GM12864 (cell line): Measurements from ENCODE around the gene SLC5A4.

ENCODE experiments used
- DNase-seq: peaks from one replicate; pipeline ENCODE4 v3.0.0-alpha.2; 2011; ENCODE audit warnings: low read depth
- H3K4me3 ChIP-seq: 2 replicates; pipeline ENCODE4 v1.5.1; 2011; ENCODE audit warnings: mild to moderate bottlenecking, low read depth, low read length, control low read depth
- CTCF ChIP-seq: IDR thresholded peaks from 2 replicates; pipeline ENCODE4 v1.5.1; 2011; ENCODE audit warnings: low read depth, mild to moderate bottlenecking, moderate library complexity, low read length, control low read depth, inconsistent platforms; ENCODE audit errors: missing control alignments

SLC5A4 gene

DNA sequence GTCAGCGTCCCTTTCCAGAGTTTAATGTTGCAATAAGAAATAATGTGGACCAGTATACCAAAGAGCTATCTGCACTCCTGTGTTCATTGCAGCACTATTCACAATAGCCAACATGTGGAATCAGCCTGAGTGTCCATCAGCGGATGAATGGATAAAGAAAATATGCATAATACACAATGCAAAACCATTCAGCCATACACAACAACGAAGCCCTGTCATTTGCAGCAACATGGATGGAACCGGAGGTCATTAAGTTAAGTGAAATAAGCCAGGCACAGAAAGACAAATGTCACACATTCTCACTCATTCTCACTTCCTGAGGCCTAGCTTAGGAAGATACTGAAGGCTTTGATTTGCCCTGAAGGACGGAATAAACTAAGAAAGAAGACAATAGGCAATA lies 22.1 kb downstream of the SLC5A4 start:
- no peak for DNase-seq
- no peak overlapping the region for H3K4me3 ChIP-seq
- no peak for TF ChIP-seq CTCF

GRCh38 chr22:32232191-32232830 lies 22.8 kb downstream of the SLC5A4 start:
- no peak for DNase-seq
- TF ChIP-seq CTCF: no peak
- no peak overlapping the region for H3K4me3 ChIP-seq

GRCh38 chr22:32226326-32227104 lies 28.6 kb downstream of the SLC5A4 start:
- H3K4me3 ChIP-seq: no peak overlapping the region
- TF ChIP-seq CTCF: no peak
- DNase-seq: no peak

DNA sequence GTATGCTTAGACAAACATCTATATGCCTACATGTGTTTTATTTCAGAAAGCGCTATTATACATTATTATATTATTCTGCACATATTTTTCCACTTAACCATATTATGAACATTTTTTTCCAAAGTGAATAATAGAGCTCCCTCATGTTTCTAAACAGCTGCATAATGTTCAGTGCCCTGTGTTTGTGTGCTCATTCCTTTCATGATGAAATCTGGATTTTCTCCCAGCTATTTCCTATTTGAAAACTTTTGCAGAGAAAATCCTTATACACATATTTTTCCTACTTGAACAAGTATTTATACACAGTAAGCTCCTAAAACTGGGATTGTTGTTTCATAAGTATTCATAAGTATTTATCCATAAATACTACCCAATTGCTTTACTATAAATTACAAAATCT lies 32.2 kb downstream of the SLC5A4 start:
- no peak for TF ChIP-seq CTCF
- no peak for DNase-seq

GRCh38 chr22:32219026-32219425 lies 36.1 kb downstream of the SLC5A4 start:
- no peak for DNase-seq
- no peak for TF ChIP-seq CTCF

More for the DNA sequence above, 32.2 kb downstream of the SLC5A4 start:
- no peak overlapping the region for H3K4me3 ChIP-seq

GRCh38 chr22:32218470-32218869 lies 36.7 kb downstream of the SLC5A4 start:
- TF ChIP-seq CTCF: no peak
- H3K4me3 ChIP-seq: no peak overlapping the region
- no peak for DNase-seq

More at GRCh38 chr22:32219026-32219425, 36.1 kb downstream of the SLC5A4 start:
- no peak overlapping the region for H3K4me3 ChIP-seq
